OCI-LY1 (cell line): Measurements from ENCODE around the gene ATP8A2.

ENCODE experiments used
- H2AFZ ChIP-seq: fragments of 200-600 bp; sonication (generic), shearing (Covaris generic); 2 replicates; pipeline ENCODE4 v1.6.0; 2014; ENCODE audit warnings: antibody characterized with exemption, mild to moderate bottlenecking, low read length
- H3F3A ChIP-seq: fragments of 200-600 bp; sonication (generic), shearing (Covaris generic); 2 replicates; pipeline ENCODE4 v1.6.0; 2014; ENCODE audit warnings: mild to moderate bottlenecking, antibody characterized with exemption, low read length, moderate library complexity; ENCODE audit not compliant: insufficient read depth
- H3K27ac ChIP-seq: fragments of 200-600 bp; sonication (generic); 2 replicates; pipeline ENCODE4 v1.5.1; 2014; ENCODE audit warnings: low read length, mixed run types, mild to moderate bottlenecking, low read depth; ENCODE audit not compliant: poor library complexity, severe bottlenecking
- H3K27me3 ChIP-seq: fragments of 200-600 bp; sonication (generic); 2 replicates; pipeline ENCODE4 v1.6.0; 2014; ENCODE audit warnings: antibody characterized with exemption, mild to moderate bottlenecking, low read length, moderate library complexity; ENCODE audit not compliant: insufficient read depth
- H3K36me3 ChIP-seq: fragments of 200-600 bp; sonication (generic); 2 replicates; pipeline ENCODE4 v1.6.1; 2014; ENCODE audit warnings: mild to moderate bottlenecking, antibody characterized with exemption, low read length, moderate library complexity, mixed read lengths; ENCODE audit not compliant: insufficient read depth
- H3K4me1 ChIP-seq: fragments of 200-600 bp; sonication (generic); 2 replicates; pipeline ENCODE4 v1.5.1; 2014; ENCODE audit warnings: mild to moderate bottlenecking, low read length, moderate library complexity; ENCODE audit not compliant: insufficient read depth, severe bottlenecking
- H3K4me2 ChIP-seq: fragments of 200-600 bp; sonication (generic), shearing (Covaris generic); 2 replicates; pipeline ENCODE4 v1.6.1; 2014; ENCODE audit warnings: low read length
- H3K4me3 ChIP-seq: fragments of 200-600 bp; sonication (generic); 2 replicates; pipeline ENCODE4 v1.5.1; 2014; ENCODE audit warnings: low read length, low read depth, mild to moderate bottlenecking, mixed read lengths; ENCODE audit not compliant: poor library complexity, severe bottlenecking
- H3K79me2 ChIP-seq: fragments of 200-600 bp; shearing (Covaris generic); 2 replicates; pipeline ENCODE4 v1.6.1; 2016; ENCODE audit warnings: mixed run types, low read length, mixed read lengths; ENCODE audit not compliant: insufficient read depth
- H3K9ac ChIP-seq: fragments of 200-600 bp; sonication (generic), shearing (Covaris generic); 2 replicates; pipeline ENCODE4 v1.6.1; 2014; ENCODE audit warnings: mild to moderate bottlenecking, low read length, mixed read lengths
- H3K9me2 ChIP-seq: fragments of 200-600 bp; sonication (generic), shearing (Covaris generic); 2 replicates; pipeline ENCODE4 v1.6.1; 2014; ENCODE audit warnings: low read depth, mild to moderate bottlenecking, low read length, mixed read lengths
- H3K9me3 ChIP-seq: fragments of 200-600 bp; shearing (Covaris generic); 2 replicates; pipeline ENCODE4 v1.6.1; 2014; ENCODE audit warnings: low read length, mixed read lengths
- H4K20me1 ChIP-seq: fragments of 200-600 bp; sonication (generic), shearing (Covaris generic); 2 replicates; pipeline ENCODE4 v1.6.0; 2016; ENCODE audit warnings: mild to moderate bottlenecking, low read length; ENCODE audit not compliant: insufficient read depth
- CTCF ChIP-seq: fragments of 200-600 bp; sonication (generic), shearing (Covaris generic); IDR thresholded peaks from 2 replicates; pipeline ENCODE4 v1.5.1; 2017; ENCODE audit warnings: mild to moderate bottlenecking, antibody characterized with exemption, low read length, moderate library complexity, mixed read lengths
- EZH2 ChIP-seq: fragments of 200-600 bp; sonication (generic), shearing (Covaris generic); IDR thresholded peaks from 2 replicates; pipeline ENCODE4 v1.8.0; 2017; ENCODE audit warnings: borderline replicate concordance, mixed run types, mild to moderate bottlenecking, antibody characterized with exemption, low read length, moderate library complexity, mixed read lengths

ATP8A2 gene

GRCh38 chr13:25899464-25899863 lies 527.7 kb downstream of the ATP8A2 start:
- Histone ChIP-seq H3K9me2 (no peaks in the 10 kb centered on the region), H3K9ac (no peak overlapping the region), H3K79me2 (no peaks in the 10 kb centered on the region), H4K20me1 (no peaks in the 10 kb centered on the region), H3K9me3 (no peaks in the 10 kb centered on the region), H3K4me1 (no peaks in the 10 kb centered on the region), H3K27ac (no peak overlapping the region), H3K4me3 (no peak overlapping the region), H2AFZ (no peak overlapping the region), H3K27me3 (no peaks in the 10 kb centered on the region), H3F3A (no peaks in the 10 kb centered on the region), H3K36me3 (no peaks in the 10 kb centered on the region), H3K4me2 (no peak overlapping the region)
- TF ChIP-seq CTCF (no peak), EZH2 (no peak)

GRCh38 chr13:25899952-25900351 lies 528.2 kb downstream of the ATP8A2 start:
- H3K4me1 ChIP-seq, result no peaks in the 10 kb centered on the region
- no peak overlapping the region for H3K27ac ChIP-seq

GRCh38 chr13:25901460-25902376 lies 529.9 kb downstream of the ATP8A2 start:
- no peak overlapping the region for H3K4me2 ChIP-seq
- no peak overlapping the region for H2AFZ ChIP-seq
- no peak overlapping the region for H3K27ac ChIP-seq
- no peaks in the 10 kb centered on the region for H3K79me2 ChIP-seq
- H3K9me3 ChIP-seq, result no peaks in the 10 kb centered on the region
- TF ChIP-seq EZH2 (no peak), CTCF (no peak)
- H3K4me3 ChIP-seq, result no peak overlapping the region
- H3K4me1 ChIP-seq, result no peaks in the 10 kb centered on the region
- no peaks in the 10 kb centered on the region for H3K27me3 ChIP-seq
- no peaks in the 10 kb centered on the region for H3K36me3 ChIP-seq
- no peaks in the 10 kb centered on the region for H3F3A ChIP-seq
- no peaks in the 10 kb centered on the region for H4K20me1 ChIP-seq
- no peaks in the 10 kb centered on the region for H3K9me2 ChIP-seq
- no peak overlapping the region for H3K9ac ChIP-seq

More at GRCh38 chr13:25899952-25900351, 528.2 kb downstream of the ATP8A2 start:
- H3K4me3 ChIP-seq, result no peak overlapping the region
- H3F3A ChIP-seq, result no peaks in the 10 kb centered on the region
- no peak overlapping the region for H2AFZ ChIP-seq
- H3K4me2 ChIP-seq, result no peak overlapping the region
- H3K79me2 ChIP-seq, result no peaks in the 10 kb centered on the region
- no peaks in the 10 kb centered on the region for H3K9me2 ChIP-seq
- TF ChIP-seq EZH2 (no peak), CTCF (no peak)
- no peaks in the 10 kb centered on the region for H3K27me3 ChIP-seq
- H4K20me1 ChIP-seq, result no peaks in the 10 kb centered on the region
- H3K9ac ChIP-seq, result no peak overlapping the region
- no peaks in the 10 kb centered on the region for H3K36me3 ChIP-seq
- H3K9me3 ChIP-seq, result no peaks in the 10 kb centered on the region
